H1 (cell line): ENCODE measurements around the gene SMTNL1. TPM values are rescaled to one million over a fixed set of nuclear protein-coding genes. Genes with fewer than 3 reads are reported as not detected.

Source experiments
- CTCF ChIA-PET: fragments of 300-600 bp; sonication (Branson Sonifier 250); formaldehyde crosslinking; loops from one replicate; lab custom pipeline; 2021; ENCODE audit not compliant: partially characterized antibody; lab: Charles Lee
- POLR2A ChIA-PET: fragments of 300-600 bp; sonication (Branson Sonifier 250); formaldehyde crosslinking; loops from one replicate; lab custom pipeline; 2021; ENCODE audit warnings: inconsistent platforms; ENCODE audit not compliant: partially characterized antibody; lab: Charles Lee
- DNase-seq, 2 experiments: peaks; one replicate each; pipeline versions ENCODE4 v3.0.0 to v3.0.0-alpha.2; 2010 to 2022; ENCODE audit warnings: low spot score in 2 of 2, low read depth in 1 of 2, mixed read lengths in 1 of 2
- FAIRE-seq: peaks from 2 replicates; lab custom pipeline; 2011; peaks lifted over from hg19 to GRCh38; lab: Jason Lieb, UNC
- H2AFZ ChIP-seq: 2 replicates; pipeline ENCODE4 v1.8.1; 2012; ENCODE audit warnings: low read length, inconsistent platforms
- H2AK5ac ChIP-seq: 2 replicates; pipeline ENCODE4 v1.6.1; 2013; ENCODE audit warnings: low read depth, low read length
- H2BK120ac ChIP-seq: replicated peaks from 2 replicates; pipeline ENCODE3; 2013; ENCODE audit warnings: low read depth, low read length, inconsistent platforms
- H2BK12ac ChIP-seq: 2 replicates; pipeline ENCODE4 v1.6.1; 2013; ENCODE audit warnings: low read depth, low read length
- H2BK15ac ChIP-seq: 2 replicates; pipeline ENCODE4 v1.6.1; 2013; ENCODE audit warnings: low read length
- H2BK20ac ChIP-seq: 2 replicates; pipeline ENCODE4 v1.6.1; 2013; ENCODE audit warnings: low read length
- H2BK5ac ChIP-seq: 2 replicates; pipeline ENCODE4 v1.6.1; 2013; ENCODE audit warnings: low read depth, low read length
- H3K14ac ChIP-seq: 2 replicates; pipeline ENCODE4 v1.6.1; 2013; ENCODE audit warnings: inconsistent platforms; ENCODE audit not compliant: insufficient read length
- H3K18ac ChIP-seq: 2 replicates; pipeline ENCODE4 v1.6.1; 2013; ENCODE audit warnings: low read length; ENCODE audit errors: extremely low read depth
- H3K23ac ChIP-seq: 2 replicates; pipeline ENCODE4 v1.6.1; 2013; ENCODE audit warnings: inconsistent platforms; ENCODE audit not compliant: insufficient read length
- H3K23me2 ChIP-seq: 2 replicates; pipeline ENCODE4 v1.6.1; 2013; ENCODE audit warnings: low read depth, low read length
- H3K27ac ChIP-seq: 2 replicates; pipeline ENCODE4 v1.6.1; 2011; ENCODE audit warnings: low read depth, low read length, inconsistent platforms
- H3K27me3 ChIP-seq, 4 experiments: replicated peaks in 1 of 4; 1 replicate in 1 of 4; 2 replicates in 3 of 4; pipeline versions ENCODE4 v1.6.1 to v1.8.1; 2011 to 2013; ENCODE audit warnings: low read length in 3 of 4, mild to moderate bottlenecking in 3 of 4, inconsistent platforms in 2 of 4, mixed read lengths in 2 of 4, moderate library complexity in 1 of 4; ENCODE audit not compliant: control insufficient read depth in 3 of 4, insufficient read depth in 3 of 4; ENCODE audit errors: extremely low read depth in 1 of 4
- H3K36me3 ChIP-seq, 4 experiments: 2 replicates each; pipeline versions ENCODE4 v1.6.1 to v1.8.1; 2011 to 2013; ENCODE audit warnings: mild to moderate bottlenecking in 4 of 4, low read length in 3 of 4, moderate library complexity in 2 of 4, control low read depth in 1 of 4, inconsistent platforms in 1 of 4; ENCODE audit not compliant: insufficient read depth in 4 of 4, control insufficient read depth in 2 of 4
- H3K4ac ChIP-seq: replicated peaks from 2 replicates; pipeline ENCODE3; 2013; ENCODE audit warnings: low read length, low read depth, mixed read lengths, inconsistent platforms; ENCODE audit not compliant: insufficient read length
- H3K4me1 ChIP-seq, 4 experiments: replicated peaks in 1 of 4; 1 replicate in 1 of 4; 2 replicates in 3 of 4; pipeline versions ENCODE4 v1.6.1 to v1.8.1; 2011 to 2013; ENCODE audit warnings: low read length in 3 of 4, inconsistent platforms in 2 of 4, mixed read lengths in 1 of 4; ENCODE audit not compliant: insufficient read depth in 4 of 4, control insufficient read depth in 3 of 4
- H3K4me2 ChIP-seq, 2 experiments: 2 replicates each; pipeline versions ENCODE4 v1.6.1 to v1.8.1; 2011 to 2013; ENCODE audit warnings: low read depth in 2 of 2, low read length in 2 of 2, control low read depth in 1 of 2, inconsistent platforms in 1 of 2, mild to moderate bottlenecking in 1 of 2; ENCODE audit not compliant: insufficient read depth in 1 of 2
- H3K4me3 ChIP-seq, 4 experiments: fragments of 200-600, 300-600 bp in 1 of 4; sonication (generic), shearing (Covaris generic), sonication (Bioruptor Twin) in 1 of 4; 2 replicates each; pipeline versions ENCODE4 v1.5.1 to v1.8.1; 2011 to 2016; ENCODE audit warnings: low read length in 4 of 4, low read depth in 3 of 4, control low read depth in 2 of 4, inconsistent platforms in 2 of 4, mild to moderate bottlenecking in 2 of 4, mixed read lengths in 1 of 4, moderate library complexity in 1 of 4; ENCODE audit not compliant: insufficient read depth in 2 of 4; ENCODE audit errors: extremely low read depth in 1 of 4
- H3K56ac ChIP-seq: replicated peaks from 2 replicates; pipeline ENCODE3; 2013; ENCODE audit warnings: low read depth, mild to moderate bottlenecking, mixed read lengths, low read length, inconsistent platforms; ENCODE audit not compliant: insufficient read length
- H3K79me1 ChIP-seq: 2 replicates; pipeline ENCODE4 v1.6.1; 2013; ENCODE audit warnings: low read depth, low read length, control low read depth
- H3K79me2 ChIP-seq, 2 experiments: 2 replicates each; pipeline versions ENCODE4 v1.6.1 to v1.8.1; 2012 to 2013; ENCODE audit warnings: low read length in 2 of 2, mild to moderate bottlenecking in 2 of 2, inconsistent platforms in 1 of 2; ENCODE audit not compliant: insufficient read depth in 2 of 2, control insufficient read depth in 1 of 2
- H3K9ac ChIP-seq, 4 experiments: replicated peaks in 1 of 4; 1 replicate in 1 of 4; 2 replicates in 3 of 4; pipeline versions ENCODE4 v1.6.1 to v1.8.1; 2011 to 2013; ENCODE audit warnings: low read depth in 3 of 4, low read length in 3 of 4, control low read depth in 2 of 4, mild to moderate bottlenecking in 2 of 4, moderate library complexity in 2 of 4, inconsistent platforms in 1 of 4; ENCODE audit errors: extremely low read depth in 1 of 4
- H3K9me3 ChIP-seq, 2 experiments: 2 replicates each; pipeline versions ENCODE4 v1.6.1 to v1.8.1; 2012 to 2013; ENCODE audit warnings: mild to moderate bottlenecking in 2 of 2, moderate library complexity in 2 of 2, control low read depth in 1 of 2, inconsistent platforms in 1 of 2, low read depth in 1 of 2, low read length in 1 of 2, mixed read lengths in 1 of 2; ENCODE audit not compliant: insufficient read depth in 2 of 2
- H4K20me1 ChIP-seq, 2 experiments: replicated peaks in 1 of 2; 2 replicates each; pipeline versions ENCODE3 to v1.8.1; 2011 to 2013; ENCODE audit warnings: inconsistent platforms in 2 of 2, low read length in 2 of 2, mild to moderate bottlenecking in 1 of 2; ENCODE audit not compliant: insufficient read depth in 2 of 2, control insufficient read depth in 1 of 2
- H4K5ac ChIP-seq: 2 replicates; pipeline ENCODE4 v1.6.1; 2013; ENCODE audit warnings: low read length, low read depth, mixed read lengths, inconsistent platforms; ENCODE audit not compliant: insufficient read length
- H4K8ac ChIP-seq: 2 replicates; pipeline ENCODE4 v1.8.0; 2013; ENCODE audit warnings: mild to moderate bottlenecking, moderate library complexity, low read length, inconsistent platforms; ENCODE audit not compliant: insufficient read depth; ENCODE audit errors: extremely low read depth
- H4K91ac ChIP-seq: replicated peaks from 2 replicates; pipeline ENCODE3; 2013; ENCODE audit warnings: low read length, mixed read lengths, inconsistent platforms; ENCODE audit not compliant: insufficient read length
- CHD2 ChIP-seq: IDR thresholded peaks from 2 replicates; pipeline ENCODE4 v1.6.1; 2012; ENCODE audit warnings: low read length, improper control_type of control experiment
- EP300 ChIP-seq, 2 experiments: IDR thresholded peaks; 1 replicate in 1 of 2; 2 replicates in 1 of 2; pipeline ENCODE4 v1.6.1; 2011 to 2012; ENCODE audit warnings: low read depth in 2 of 2, low read length in 2 of 2, mild to moderate bottlenecking in 2 of 2, borderline replicate concordance in 1 of 2, inconsistent platforms in 1 of 2, moderate library complexity in 1 of 2
- EZH2 ChIP-seq: fragments of 200-600 bp; sonication (generic); IDR thresholded peaks from 2 replicates; pipeline ENCODE4 v1.7.1; 2012; ENCODE audit warnings: low read depth, mild to moderate bottlenecking, moderate library complexity, low read length, inconsistent platforms; ENCODE audit not compliant: severe bottlenecking
- FOSL1 ChIP-seq: IDR thresholded peaks from 2 replicates; pipeline ENCODE4 v1.6.1; 2011; ENCODE audit warnings: mild to moderate bottlenecking, low read depth, low read length, moderate library complexity; ENCODE audit not compliant: insufficient read depth
- HDAC6 ChIP-seq: IDR thresholded peaks from one replicate; pipeline ENCODE4 v1.7.1; 2012; ENCODE audit warnings: low read depth, mild to moderate bottlenecking, inconsistent platforms, low read length, moderate library complexity
- MAFK ChIP-seq: IDR thresholded peaks from 2 replicates; pipeline ENCODE4 v1.6.1; 2012; ENCODE audit warnings: low read depth, mild to moderate bottlenecking, improper control_type of control experiment, low read length
- NANOG ChIP-seq: IDR thresholded peaks from 2 replicates; pipeline ENCODE4 v1.6.1; 2011; ENCODE audit warnings: low read length, low read depth, mild to moderate bottlenecking, inconsistent platforms; ENCODE audit not compliant: insufficient read depth, poor library complexity, severe bottlenecking
- NRF1 ChIP-seq: IDR thresholded peaks from 2 replicates; pipeline ENCODE4 v1.6.1; 2011; ENCODE audit warnings: mild to moderate bottlenecking, low read depth, low read length, improper control_type of control experiment
- POLR2AphosphoS5 ChIP-seq: IDR thresholded peaks from 2 replicates; pipeline ENCODE4 v1.6.1; 2011; ENCODE audit warnings: low read depth, low read length
- RFX5 ChIP-seq: IDR thresholded peaks from 2 replicates; pipeline ENCODE4 v1.6.1; 2011; ENCODE audit warnings: low read depth, low read length, improper control_type of control experiment, borderline replicate concordance
- RNF2 ChIP-seq: fragments of 200-900, 300-1000 bp; sonication (generic); IDR thresholded peaks from 2 replicates; pipeline ENCODE4 v1.7.1; 2016; ENCODE audit warnings: borderline replicate concordance, low read depth, mild to moderate bottlenecking, antibody characterized with exemption, low read length; ENCODE audit not compliant: poor library complexity, severe bottlenecking; ENCODE audit errors: missing control alignments
- RXRA ChIP-seq: IDR thresholded peaks from 2 replicates; pipeline ENCODE4 v1.6.1; 2011; ENCODE audit warnings: low read depth, mild to moderate bottlenecking, low read length, moderate library complexity; ENCODE audit not compliant: insufficient read depth
- SIN3A ChIP-seq, 2 experiments: IDR thresholded peaks in 1 of 2; conservative IDR thresholded peaks in 1 of 2; 2 replicates each; pipeline ENCODE4 v1.6.1; 2011 to 2012; ENCODE audit warnings: low read length in 2 of 2, improper control_type of control experiment in 1 of 2, low read depth in 1 of 2, mild to moderate bottlenecking in 1 of 2
- WGBS, 2 experiments: shearing (Covaris generic) in 1 of 2; methylation state at CpG; one replicate each; pipeline versions ENCODE4 v1.1.6 to v1.1.7; 2013 to 2015; ENCODE audit warnings: low lambda C conversion rate in 2 of 2, mixed read lengths in 2 of 2, inconsistent platforms in 1 of 2, low coverage in 1 of 2, missing lambda C conversion rate in 1 of 2; ENCODE audit not compliant: insufficient replicate concordance in 2 of 2, insufficient coverage in 1 of 2, insufficient read length in 1 of 2; ENCODE audit errors: extremely low coverage in 1 of 2, missing lambda C conversion rate in 1 of 2; 5-methylcytosine and 5-hydroxymethylcytosine counted together
- polyA plus RNA-seq, 7 experiments: library from polyadenylated mRNA; depleted of rRNA in 3 of 7; stranded (reverse) in 5 of 7; unstranded in 2 of 7; fragments of >200 nt in 5 of 7; fragments of 200-250 nt in 2 of 7; gene quantifications; 1 replicate in 5 of 7; 2 replicates in 1 of 7; 4 replicates in 1 of 7; pipeline versions ENCODE4 v1.2.1 to v1.2.3, GENCODE V29; 2011 to 2013; ENCODE audit warnings: missing spikeins in 2 of 7, mixed read lengths in 2 of 7
- total RNA-seq: library from RNA; stranded (reverse); fragmentation: NEBNext Ultra II Directional; extraction: Animal tissue kit (Norgen Biotek cat#: 25700); gene quantifications from 2 replicates; pipeline ENCODE4 v1.2.1, GENCODE V29; 2021

SMTNL1 gene
- total and polyA plus RNA-seq, 2 of the 8 experiments (the other 6 are each of a cell fraction or from before 2014, with no cell fraction given): 0.18 TPM; not detected in 1

GRCh38 chr11:57555393-57555792 is 18.0 kb downstream of the SMTNL1 start:
- H3K56ac ChIP-seq: no peak overlapping the region
- H4K8ac ChIP-seq: no peak overlapping the region
- peaks cover 2% of the 10 kb centered on the region in 2 experiments for H4K20me1 ChIP-seq
- H2BK15ac ChIP-seq: no peak overlapping the region
- H2BK20ac ChIP-seq: no peak overlapping the region
- H3K23me2 ChIP-seq: no peaks in the 10 kb centered on the region
- no peak overlapping the region for H4K5ac ChIP-seq
- 90% methylated on average over 2 of the region's 2 CpGs; no CpG with 5 or more reads in 1 of the 2 experiments for WGBS, 2 experiments
- DNase-seq (no peak), FAIRE-seq (no peak)
- no peak overlapping the region for H2AFZ ChIP-seq
- H3K4ac ChIP-seq: no peak overlapping the region
- no peaks in the 10 kb centered on the region for H3K79me1 ChIP-seq
- H3K79me2 ChIP-seq: no peaks in the 10 kb centered on the region
- H3K14ac ChIP-seq: no peak overlapping the region
- H4K91ac ChIP-seq: no peak overlapping the region
- no peak overlapping the region for H2BK5ac ChIP-seq
- H3K23ac ChIP-seq: no peak overlapping the region
- H3K9ac ChIP-seq: no peak overlapping the region
- H3K36me3 ChIP-seq: peaks cover 4 to 44% (median 26%) of the 10 kb centered on the region in 4 experiments; a peak in 7 of 8 replicates
- H3K27ac ChIP-seq: no peak overlapping the region
- H3K9me3 ChIP-seq: no peaks in the 10 kb centered on the region
- no peak overlapping the region for H2BK12ac ChIP-seq
- H3K4me3 ChIP-seq: no peak overlapping the region
- H3K4me1 ChIP-seq: peaks cover 0 to 3% (median 2%) of the 10 kb centered on the region in 4 experiments; a peak in 2 of 7 replicates
- H2BK120ac ChIP-seq: no peak overlapping the region
- POLR2A ChIA-PET: interaction anchor here (0.6 to 2.3 kb wide), 6 partner anchors 13 to 93 kb away, joined by 3 to 8 read pairs (median 6); no protein-coding TSS in a partner anchor
- H3K18ac ChIP-seq: no peak overlapping the region
- CTCF ChIA-PET: interaction anchor here (1.0 to 2.1 kb wide), 4 partner anchors 13 to 62 kb away, joined by 4 to 11 read pairs (median 4); partner anchors contain the start of gene UBE2L6
- H2AK5ac ChIP-seq: no peak overlapping the region
- no peaks in the 10 kb centered on the region for H3K27me3 ChIP-seq
- no peak overlapping the region for H3K4me2 ChIP-seq
- no peak for TF ChIP-seq HDAC6
- TF ChIP-seq CHD2: no peak
- TF ChIP-seq SIN3A (conservative IDR thresholded peaks at IDR 0.05 in 1 of 2, IDR thresholded peaks at IDR 0.05 in 1 of 2; ENCODE audit: low read depth in 1 of 2, low read length in 2 of 2): no peak
- TF ChIP-seq RFX5: no peak
- TF ChIP-seq RNF2: no peak
- TF ChIP-seq NRF1: no peak
- no peak for TF ChIP-seq POLR2AphosphoS5
- TF ChIP-seq FOSL1: no peak
- TF ChIP-seq EZH2: no peak
- no peak for TF ChIP-seq EP300 (IDR thresholded peaks at IDR 0.05; ENCODE audit: borderline replicate concordance in 1 of 2, low read depth in 2 of 2, low read length in 2 of 2)
- no peak for TF ChIP-seq MAFK
- TF ChIP-seq RXRA: no peak
- TF ChIP-seq NANOG: no peak
